Skeletal muscle satellite cell (primary cell): ENCODE measurements around the gene USH2A.
"Not testable (repeated sequence)": the region's sequence is repeated elsewhere in the genome, so short reads cannot be mapped to it uniquely, and the experiment has no call there.

ENCODE experiments used
- H3K27me3 ChIP-seq: 2 replicates; pipeline ENCODE4 v1.7.0; 2013; ENCODE audit warnings: low read length; ENCODE audit not compliant: control insufficient read depth, insufficient read depth
- H3K36me3 ChIP-seq: 2 replicates; pipeline ENCODE4 v1.7.0; 2013; ENCODE audit warnings: mild to moderate bottlenecking, control low read depth, low read length; ENCODE audit not compliant: insufficient read depth
- H3K4me1 ChIP-seq: 2 replicates; pipeline ENCODE4 v1.7.0; 2013; ENCODE audit warnings: low read length; ENCODE audit not compliant: control insufficient read depth, insufficient read depth
- H3K4me2 ChIP-seq: 2 replicates; pipeline ENCODE4 v1.7.0; 2013; ENCODE audit warnings: mild to moderate bottlenecking, low read length
- H3K4me3 ChIP-seq: 2 replicates; pipeline ENCODE4 v1.7.0; 2013; ENCODE audit warnings: low read length
- H3K9ac ChIP-seq: 2 replicates; pipeline ENCODE4 v1.7.0; 2013; ENCODE audit warnings: mild to moderate bottlenecking, low read depth, low read length, moderate library complexity
- H3K9me3 ChIP-seq: replicated peaks from 2 replicates; pipeline ENCODE4 v1.7.0; 2013; ENCODE audit warnings: mild to moderate bottlenecking, control low read depth, low read length

The USH2A gene

GRCh38 chr1:216389774-216390173, 33.5 kb downstream of the USH2A start:
- Histone ChIP-seq H3K36me3 (no peaks in the 10 kb centered on the region), H3K4me1 (no peaks in the 10 kb centered on the region), H3K27me3 (no peaks in the 10 kb centered on the region), H3K4me3 (no peak overlapping the region), H3K4me2 (no peak overlapping the region), H3K9me3 (no peaks in the 10 kb centered on the region), H3K9ac (no peak overlapping the region)

DNA sequence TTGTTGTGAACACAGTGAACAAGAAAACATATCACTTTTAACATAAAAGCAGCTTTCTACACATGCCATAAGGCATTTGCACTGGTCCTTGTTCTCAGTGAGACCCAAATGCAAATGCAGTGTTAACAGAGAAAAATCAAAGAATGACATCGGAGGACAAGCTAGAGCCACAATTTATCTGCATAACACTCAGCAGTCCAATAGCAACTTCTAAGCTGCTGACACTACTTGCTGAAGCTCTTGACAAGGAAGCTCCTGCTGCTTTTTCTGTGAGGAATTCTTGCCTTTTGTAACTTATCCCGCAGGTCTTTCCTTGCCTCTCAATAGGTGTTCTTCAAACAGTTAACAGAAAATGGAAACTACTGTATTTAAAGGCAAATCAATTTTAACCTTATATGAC, 34.7 kb downstream of the USH2A start:
- H3K27me3 ChIP-seq, result no peaks in the 10 kb centered on the region
- H3K4me2 ChIP-seq, result no peak overlapping the region
- H3K4me3 ChIP-seq, result no peak overlapping the region
- no peak overlapping the region for H3K9ac ChIP-seq
- H3K36me3 ChIP-seq, result no peaks in the 10 kb centered on the region
- H3K4me1 ChIP-seq, result no peaks in the 10 kb centered on the region
- no peaks in the 10 kb centered on the region for H3K9me3 ChIP-seq

DNA sequence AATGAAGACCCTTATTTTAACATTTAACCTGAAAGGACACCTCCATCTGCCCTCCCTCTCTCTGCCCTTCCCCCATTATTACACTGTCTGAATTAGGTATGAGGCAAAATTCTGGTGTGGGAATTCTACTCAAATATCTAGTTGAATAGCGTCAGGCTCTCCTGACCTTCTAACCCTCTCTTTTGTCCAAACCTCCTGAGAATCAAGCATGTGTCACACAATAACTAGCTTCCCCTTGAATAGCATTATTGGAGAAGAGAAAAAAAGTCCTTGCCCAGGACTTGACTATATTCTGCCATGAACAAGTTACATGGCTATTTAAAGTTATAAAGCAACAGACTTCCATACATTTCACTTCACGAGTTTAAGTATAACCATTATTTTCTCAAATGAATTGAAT, 35.5 kb downstream of the USH2A start:
- Histone ChIP-seq H3K4me2 (no peak overlapping the region), H3K4me3 (no peak overlapping the region), H3K36me3 (no peaks in the 10 kb centered on the region), H3K27me3 (no peaks in the 10 kb centered on the region), H3K9me3 (no peaks in the 10 kb centered on the region), H3K9ac (no peak overlapping the region), H3K4me1 (no peaks in the 10 kb centered on the region)

DNA sequence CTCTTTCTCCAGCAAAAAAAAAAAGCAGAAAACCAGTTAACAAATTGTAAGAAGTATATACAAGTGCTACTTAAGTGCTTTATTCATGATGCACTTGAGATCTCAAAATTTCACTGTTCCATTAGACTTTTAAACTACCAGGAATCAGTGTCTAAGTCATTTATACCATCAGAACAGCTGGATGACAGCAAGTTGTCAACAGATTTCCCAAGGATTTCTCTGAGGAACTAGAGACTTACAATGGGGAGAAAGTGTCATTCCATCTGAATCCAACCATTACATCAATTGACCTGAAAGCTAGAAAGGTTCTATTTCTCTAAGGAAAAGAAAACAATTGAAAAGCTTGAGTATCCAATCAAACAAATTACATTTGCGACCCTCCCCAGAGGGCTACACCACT, 43.8 kb downstream of the USH2A start:
- Histone ChIP-seq H3K4me3 (no peak overlapping the region), H3K9ac (no peak overlapping the region), H3K9me3 (no peaks in the 10 kb centered on the region), H3K36me3 (no peaks in the 10 kb centered on the region), H3K4me2 (no peak overlapping the region), H3K4me1 (no peaks in the 10 kb centered on the region), H3K27me3 (no peaks in the 10 kb centered on the region)

DNA sequence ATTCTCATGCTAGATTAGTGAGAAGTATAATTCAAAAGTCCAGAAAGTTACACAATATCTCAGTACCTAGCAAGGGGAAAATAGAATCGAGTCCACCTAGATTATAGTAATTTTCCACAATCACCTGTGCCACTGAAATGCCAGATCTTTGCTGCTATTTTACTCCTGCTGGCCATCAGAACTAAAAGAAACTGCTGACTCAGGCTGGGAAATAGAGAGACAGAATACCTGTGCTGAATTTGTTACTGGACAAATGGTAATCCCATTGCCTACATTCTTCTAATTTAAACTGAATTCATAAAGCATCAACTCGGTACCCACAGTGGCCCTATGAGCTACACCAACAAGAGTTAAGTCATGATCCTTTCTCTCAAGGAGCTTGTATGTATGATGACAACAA, 55.0 kb downstream of the USH2A start:
- Histone ChIP-seq H3K4me2 (no peak overlapping the region), H3K36me3 (no peaks in the 10 kb centered on the region), H3K4me3 (no peak overlapping the region), H3K4me1 (no peaks in the 10 kb centered on the region), H3K27me3 (no peaks in the 10 kb centered on the region), H3K9ac (no peak overlapping the region), H3K9me3 (no peaks in the 10 kb centered on the region)

GRCh38 chr1:216366979-216367378, 56.3 kb downstream of the USH2A start:
- no peak overlapping the region for H3K9ac ChIP-seq
- H3K36me3 ChIP-seq, result no peaks in the 10 kb centered on the region
- no peaks in the 10 kb centered on the region for H3K4me1 ChIP-seq
- no peak overlapping the region for H3K4me3 ChIP-seq
- no peaks in the 10 kb centered on the region for H3K27me3 ChIP-seq
- no peak overlapping the region for H3K4me2 ChIP-seq
- H3K9me3 ChIP-seq, result no peaks in the 10 kb centered on the region

GRCh38 chr1:216356945-216357344, 66.3 kb downstream of the USH2A start:
- Histone ChIP-seq H3K4me1 (no peaks in the 10 kb centered on the region), H3K9me3 (no peaks in the 10 kb centered on the region)

GRCh38 chr1:216350186-216350585, 73.1 kb downstream of the USH2A start:
- H3K4me2 ChIP-seq, result no peak overlapping the region
- H3K9me3 ChIP-seq, result no peaks in the 10 kb centered on the region
- H3K36me3 ChIP-seq, result no peaks in the 10 kb centered on the region
- no peak overlapping the region for H3K4me3 ChIP-seq
- no peak overlapping the region for H3K9ac ChIP-seq
- no peaks in the 10 kb centered on the region for H3K27me3 ChIP-seq
- no peaks in the 10 kb centered on the region for H3K4me1 ChIP-seq

More at GRCh38 chr1:216356945-216357344, 66.3 kb downstream of the USH2A start:
- H3K9ac ChIP-seq, result no peak overlapping the region
- H3K36me3 ChIP-seq, result no peaks in the 10 kb centered on the region
- H3K27me3 ChIP-seq, result no peaks in the 10 kb centered on the region
- no peak overlapping the region for H3K4me2 ChIP-seq
- no peak overlapping the region for H3K4me3 ChIP-seq

- Histone ChIP-seq H3K4me1 (no peaks in the 10 kb centered on the region), H3K27me3 (no peaks in the 10 kb centered on the region), H3K9me3 (no peaks in the 10 kb centered on the region), H3K9ac (no peak overlapping the region), H3K4me2 (no peak overlapping the region), H3K4me3 (no peak overlapping the region), H3K36me3 (no peaks in the 10 kb centered on the region)
These were observed 76.7 kb downstream of the USH2A start for GRCh38 chr1:216346526-216346925.

- H3K4me2 ChIP-seq, H3K4me1 ChIP-seq, H3K4me3 ChIP-seq, H3K9me3 ChIP-seq, H3K36me3 ChIP-seq, H3K9ac ChIP-seq, H3K27me3 ChIP-seq: not testable (repeated sequence)
These were observed 82.7 kb downstream of the USH2A start for GRCh38 chr1:216340542-216340941.

DNA sequence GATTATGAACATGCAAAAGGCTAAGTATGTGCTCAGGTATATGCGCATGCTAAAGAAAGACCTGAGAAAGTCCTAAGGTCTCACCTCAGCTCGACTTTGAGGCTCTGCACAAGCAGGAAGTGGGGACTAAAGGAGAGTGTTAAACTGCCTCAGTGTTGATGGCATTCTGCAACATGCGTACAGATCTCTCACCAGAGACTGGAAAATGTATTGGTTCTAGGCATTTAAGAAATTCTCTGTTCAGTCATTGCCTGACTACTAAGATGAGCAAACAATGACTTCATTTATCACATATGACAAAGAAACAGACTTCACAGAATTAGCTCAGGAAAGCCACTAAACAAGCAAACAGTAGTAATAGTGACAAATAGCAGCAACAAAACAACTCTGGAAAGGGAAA, 90.8 kb downstream of the USH2A start:
- Histone ChIP-seq H3K9ac (no peak overlapping the region), H3K9me3 (no peaks in the 10 kb centered on the region), H3K4me3 (no peak overlapping the region), H3K4me2 (no peak overlapping the region), H3K36me3 (no peaks in the 10 kb centered on the region), H3K4me1 (peaks cover 11% of the 10 kb centered on the region), H3K27me3 (no peaks in the 10 kb centered on the region)

GRCh38 chr1:216332003-216332402, 91.2 kb downstream of the USH2A start:
- Histone ChIP-seq H3K9me3 (no peaks in the 10 kb centered on the region), H3K9ac (no peak overlapping the region), H3K4me1 (peaks cover 11% of the 10 kb centered on the region), H3K36me3 (no peaks in the 10 kb centered on the region), H3K27me3 (no peaks in the 10 kb centered on the region), H3K4me2 (no peak overlapping the region), H3K4me3 (no peak overlapping the region)
